HG03039 (cell line): ENCODE data around the gene NDEL1.

Experiments used
- ATAC-seq: cut with Tn5 transposase; IDR thresholded peaks from one replicate; pipeline ENCODE4 v1.9.1; 2021; ENCODE audit warnings: mild to moderate bottlenecking, moderate library complexity; ENCODE audit not compliant: unreplicated experiment

Gene NDEL1

DNA sequence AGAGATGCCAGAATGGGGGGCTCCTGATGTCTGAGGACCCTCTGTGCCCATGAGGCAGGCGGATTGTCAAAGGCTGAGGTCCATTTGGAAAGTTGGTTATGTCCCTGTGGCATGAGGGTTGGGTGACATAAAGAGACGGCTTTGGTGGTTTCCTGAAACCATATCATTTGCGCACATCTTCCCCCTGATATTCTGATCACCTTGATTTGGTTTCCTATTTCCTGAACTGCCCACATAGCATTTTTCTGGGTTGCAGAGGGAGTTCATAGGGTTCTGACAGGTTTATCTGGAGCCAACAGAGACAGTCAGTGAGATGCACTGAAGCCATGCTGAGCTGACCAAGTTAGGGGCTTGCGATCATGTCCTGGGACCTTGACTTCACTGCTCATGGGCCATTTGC is 22.4 kb upstream of the NDEL1 start:
- ATAC-seq: no peak

- no peak for ATAC-seq
These were observed 21.7 kb upstream of the NDEL1 start for GRCh38 chr17:8413938-8414337.

- ATAC-seq: no peak
These were observed 17.9 kb upstream of the NDEL1 start for GRCh38 chr17:8417806-8418205.

DNA sequence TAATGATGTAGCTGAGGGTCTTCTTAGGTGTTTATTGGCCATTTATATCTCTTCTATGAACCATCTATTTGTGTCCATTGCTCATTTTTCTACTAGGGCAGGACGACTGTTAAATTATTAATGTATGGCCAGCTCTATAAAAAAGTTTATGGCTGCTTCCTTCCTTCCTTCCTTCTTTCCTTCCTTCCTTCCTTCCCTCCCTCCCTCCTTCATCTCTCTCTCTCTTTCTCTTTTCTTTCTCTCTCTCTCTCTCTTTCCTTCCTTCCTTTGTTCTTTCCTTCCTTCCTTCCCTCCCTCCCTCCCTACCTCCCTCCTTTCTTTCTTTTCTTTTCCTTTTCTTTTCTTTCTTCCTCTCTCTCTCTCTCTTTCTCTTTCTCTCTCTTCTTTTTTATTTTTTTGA is 17.2 kb upstream of the NDEL1 start:
- ATAC-seq: no peak

DNA sequence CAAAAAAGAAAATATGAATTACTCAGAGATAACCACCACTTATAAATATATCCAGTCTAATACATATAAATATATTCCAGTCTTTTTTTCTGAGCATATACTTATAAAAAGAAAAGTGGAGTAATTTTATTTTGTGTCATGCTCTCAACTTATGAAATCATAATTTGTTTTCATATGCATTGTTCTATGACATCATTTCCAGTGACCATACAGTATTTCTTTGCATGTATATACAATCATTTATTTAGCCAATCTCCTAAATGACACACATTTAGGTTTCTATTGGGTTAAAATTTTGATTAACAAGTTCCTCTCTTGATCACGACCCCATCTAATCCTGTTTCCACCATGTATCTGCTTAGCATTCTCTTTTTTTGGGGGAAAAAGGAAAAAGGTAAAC is 16.4 kb upstream of the NDEL1 start:
- no peak for ATAC-seq

DNA sequence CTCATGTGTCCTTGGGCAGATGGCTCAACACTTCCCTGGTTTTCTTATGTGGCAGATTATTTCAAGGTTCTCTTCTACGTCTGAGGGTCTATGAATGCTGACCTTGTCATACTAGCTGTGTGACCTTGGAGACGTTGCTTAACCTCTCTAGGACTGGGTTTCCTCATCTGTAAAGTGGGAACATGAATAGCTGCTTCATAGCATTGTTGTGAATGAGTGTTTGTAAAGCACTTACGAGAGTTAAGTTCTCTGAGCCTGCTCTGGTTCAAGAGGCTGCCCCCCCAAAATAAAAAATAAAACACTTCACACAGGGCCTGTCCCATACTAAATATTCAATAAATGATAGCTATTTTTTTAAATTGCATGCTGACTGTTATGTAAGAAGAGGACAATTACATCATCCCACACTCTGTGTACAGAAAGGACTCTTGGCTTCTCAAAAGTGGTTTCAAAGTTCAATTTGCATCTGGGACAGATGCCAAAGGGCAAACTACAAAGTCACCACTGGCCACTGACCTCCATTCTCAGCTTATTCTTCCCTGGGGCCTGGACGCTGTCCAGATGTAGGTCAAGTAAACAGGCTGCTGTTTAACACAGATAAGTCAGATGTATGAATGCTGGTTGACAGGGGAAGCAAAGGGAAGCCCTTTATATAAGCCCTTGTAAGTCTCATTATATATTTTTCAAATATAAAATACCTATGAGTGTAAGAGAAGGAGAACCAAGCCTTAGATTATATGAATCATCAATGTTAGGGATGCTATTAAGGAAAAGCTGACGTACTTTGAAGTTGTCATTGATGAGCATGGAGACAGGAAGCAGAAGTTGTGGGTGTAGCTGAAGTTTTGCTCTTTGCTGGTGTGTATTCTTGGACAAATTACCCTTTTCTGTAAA is 15.4 kb upstream of the NDEL1 start:
- ATAC-seq: no peak

GRCh38 chr17:8421571-8421970 is 14.1 kb upstream of the NDEL1 start:
- no peak for ATAC-seq

DNA sequence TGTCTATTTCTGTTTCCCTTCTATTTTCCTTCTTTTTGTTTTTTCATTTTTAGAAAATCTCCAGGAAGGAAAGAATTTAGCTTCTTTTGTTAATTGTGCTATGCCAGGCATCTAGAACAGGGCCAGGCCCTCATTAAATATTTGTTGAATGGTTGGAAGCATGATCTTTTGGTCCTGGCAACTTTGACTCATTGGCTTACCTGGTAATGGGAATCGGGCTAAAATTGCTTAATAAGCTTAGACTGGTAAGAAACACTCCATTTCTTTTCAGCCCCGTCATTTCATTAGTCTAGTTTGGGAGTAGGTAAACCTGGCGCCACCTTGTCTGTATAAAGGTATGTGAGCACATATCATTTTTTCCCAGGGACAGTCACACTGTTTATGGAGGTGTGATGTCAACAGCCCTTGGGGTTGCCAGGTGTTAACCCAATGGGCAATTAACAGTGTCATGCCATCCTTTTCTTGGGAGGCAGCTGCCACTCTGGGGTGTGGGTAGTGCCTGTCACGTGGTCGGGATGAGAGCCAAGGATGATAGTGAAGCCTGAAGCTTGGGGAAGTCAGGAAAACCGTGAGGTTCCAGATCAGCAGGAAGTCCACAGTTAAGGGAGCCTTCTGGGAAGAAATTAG is 9.5 kb upstream of the NDEL1 start:
- no peak for ATAC-seq

GRCh38 chr17:8426802-8427201 is 8.9 kb upstream of the NDEL1 start:
- ATAC-seq: no peak

GRCh38 chr17:8430966-8431365 is 4.7 kb upstream of the NDEL1 start:
- no peak for ATAC-seq

- ATAC-seq: peak; percentile 41
These were observed 622 bp downstream of the NDEL1 start for GRCh38 chr17:8436169-8436843.

GRCh38 chr17:8436844-8437171 is 1.1 kb downstream of the NDEL1 start:
- no peak for ATAC-seq

DNA sequence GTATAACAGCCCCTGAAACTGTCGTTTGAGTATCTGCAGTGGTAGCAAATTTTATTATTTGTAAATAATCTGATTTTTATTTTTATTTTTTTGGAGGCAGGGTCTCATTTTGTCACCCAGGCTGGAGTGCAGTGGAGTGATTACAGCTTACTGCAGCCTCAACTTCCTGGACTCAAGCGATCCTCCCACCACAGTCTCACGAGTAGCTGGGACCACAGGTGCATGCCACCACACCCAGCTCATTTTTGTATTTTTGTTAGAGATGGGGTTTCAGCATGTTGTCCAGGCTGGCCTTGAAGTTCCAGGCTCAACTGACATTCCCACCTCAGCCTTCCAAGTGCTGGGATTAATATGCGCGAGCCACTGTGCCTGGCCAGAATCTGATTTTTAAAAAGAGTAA is 2.8 kb downstream of the NDEL1 start:
- ATAC-seq: no peak

DNA sequence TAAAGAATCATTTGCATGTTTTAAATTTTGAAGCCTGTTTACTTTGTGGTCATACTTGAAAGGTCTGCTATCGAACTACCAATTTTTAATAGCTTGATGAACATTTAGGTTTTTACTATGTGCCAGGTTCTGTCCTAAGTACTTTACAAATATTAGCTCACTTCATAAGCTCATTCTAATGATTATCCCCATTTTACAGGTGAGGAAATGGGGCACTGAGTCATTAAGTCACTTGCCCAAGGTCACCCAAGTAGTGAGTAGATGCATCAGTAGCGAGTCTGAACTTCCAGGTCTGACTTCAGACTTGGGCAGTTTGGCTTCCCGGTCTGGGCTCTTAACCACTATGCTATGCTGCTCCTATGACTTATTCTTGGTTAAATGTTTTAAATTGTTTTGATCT is 4.0 kb downstream of the NDEL1 start:
- no peak for ATAC-seq

DNA sequence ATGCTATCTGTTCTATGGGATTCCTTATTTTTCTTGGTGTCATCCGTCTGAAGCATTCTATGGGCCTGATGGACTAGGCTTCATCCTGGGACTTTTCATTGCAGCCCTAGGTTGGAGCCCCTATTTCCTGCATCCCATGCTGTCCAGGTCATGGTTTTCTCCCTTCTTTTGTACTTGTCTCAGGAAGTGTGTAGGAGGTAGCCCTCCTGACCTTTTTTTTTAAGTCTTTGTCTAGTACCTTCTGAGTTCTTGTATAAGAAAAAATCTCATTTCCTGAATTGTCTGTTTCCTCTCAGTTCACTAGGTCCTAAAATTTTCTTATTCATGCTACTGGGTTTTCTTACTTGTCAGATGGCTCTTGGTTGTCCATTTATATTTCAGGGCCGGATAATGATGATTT is 6.0 kb downstream of the NDEL1 start:
- ATAC-seq: no peak

DNA sequence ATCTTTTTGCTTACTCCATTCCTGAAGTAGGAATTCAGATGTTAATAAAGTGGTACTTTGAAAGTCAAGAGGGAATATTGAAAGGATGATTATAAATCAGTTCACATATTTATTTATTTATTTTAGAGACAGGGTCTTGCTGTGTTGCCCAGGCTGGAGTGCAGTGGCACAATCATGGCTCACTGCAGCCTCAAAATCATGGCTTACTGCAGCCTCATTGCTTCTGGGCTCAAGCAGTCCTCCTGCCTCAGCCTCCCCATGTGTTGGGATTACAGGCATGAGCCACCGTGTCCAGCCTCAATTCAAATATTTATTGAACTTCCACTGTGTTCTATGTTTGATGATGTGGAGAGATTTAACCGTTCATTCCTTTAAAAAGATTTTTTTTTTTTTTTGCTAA is 6.6 kb downstream of the NDEL1 start:
- no peak for ATAC-seq

DNA sequence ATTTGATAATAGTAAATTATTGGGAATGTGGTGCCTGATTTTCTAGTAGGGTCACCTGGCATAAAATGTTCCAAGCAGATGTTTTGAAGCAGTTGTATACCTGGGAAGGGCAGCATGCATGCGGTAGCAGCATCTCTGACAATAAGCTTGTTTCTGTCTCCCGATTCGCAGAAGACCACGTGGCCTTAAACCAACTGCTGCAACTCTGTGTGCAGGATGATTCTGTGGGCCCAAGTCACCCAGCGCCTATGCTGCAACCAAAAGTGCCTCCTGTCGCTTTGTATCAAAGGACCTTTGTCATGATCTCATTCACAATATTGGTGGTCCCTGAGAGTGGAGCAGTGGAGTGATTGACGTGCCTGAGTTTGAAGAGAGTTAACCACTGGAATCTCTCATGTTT is 8.1 kb downstream of the NDEL1 start:
- no peak for ATAC-seq

GRCh38 chr17:8444494-8444893 is 8.8 kb downstream of the NDEL1 start:
- ATAC-seq: no peak

DNA sequence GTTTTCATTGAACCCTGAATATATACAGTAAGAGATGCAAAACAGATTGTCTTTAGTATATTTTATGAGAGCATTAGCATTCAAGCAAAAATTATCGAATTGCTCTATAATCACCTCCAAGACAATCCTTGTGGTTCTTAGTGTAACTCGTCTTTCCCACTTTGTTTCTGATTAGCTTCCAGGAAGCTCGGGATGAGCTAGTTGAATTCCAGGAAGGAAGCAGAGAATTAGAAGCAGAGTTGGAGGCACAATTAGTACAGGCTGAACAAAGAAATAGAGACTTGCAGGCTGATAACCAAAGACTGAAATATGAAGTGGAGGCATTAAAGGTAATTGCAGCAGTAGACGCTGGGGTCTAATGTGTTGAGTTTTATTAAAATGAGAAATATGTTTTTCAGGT is 9.9 kb downstream of the NDEL1 start:
- no peak for ATAC-seq

DNA sequence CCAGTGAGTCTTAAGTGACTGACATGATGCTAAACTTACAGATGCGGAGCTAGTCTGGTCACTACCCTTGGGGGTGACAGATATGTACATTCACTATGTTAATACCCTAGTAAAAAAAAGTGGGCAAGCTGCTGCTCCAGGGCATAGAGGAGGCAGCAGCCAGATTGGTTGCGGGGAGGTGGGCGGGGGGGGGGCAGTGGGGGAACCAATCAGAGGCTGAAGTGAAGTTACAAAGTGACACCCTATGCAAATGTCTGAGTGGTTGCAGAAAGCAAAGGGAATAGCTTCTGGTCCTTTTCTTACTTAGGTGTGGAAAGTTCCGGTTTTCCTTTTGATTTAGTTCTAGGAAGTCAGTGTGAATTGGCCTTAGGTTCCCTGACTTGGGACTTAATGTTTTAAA is 12.1 kb downstream of the NDEL1 start:
- no peak for ATAC-seq

DNA sequence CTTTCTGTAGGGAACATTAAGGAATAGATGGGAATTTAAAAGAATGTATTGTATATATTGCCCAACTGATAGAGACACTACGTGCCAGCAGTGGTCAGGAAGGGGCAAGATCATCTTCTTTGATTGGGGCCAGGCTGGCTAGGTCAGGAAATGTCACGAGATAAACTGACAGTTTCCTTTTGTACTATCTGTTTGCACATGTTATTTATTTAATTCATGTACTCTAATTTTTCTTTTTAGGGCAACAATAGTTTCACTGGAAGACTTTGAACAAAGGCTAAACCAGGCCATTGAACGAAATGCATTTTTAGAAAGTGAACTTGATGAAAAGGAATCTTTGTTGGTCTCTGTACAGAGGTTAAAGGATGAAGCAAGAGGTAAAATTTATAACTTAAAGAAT is 12.6 kb downstream of the NDEL1 start:
- no peak for ATAC-seq

DNA sequence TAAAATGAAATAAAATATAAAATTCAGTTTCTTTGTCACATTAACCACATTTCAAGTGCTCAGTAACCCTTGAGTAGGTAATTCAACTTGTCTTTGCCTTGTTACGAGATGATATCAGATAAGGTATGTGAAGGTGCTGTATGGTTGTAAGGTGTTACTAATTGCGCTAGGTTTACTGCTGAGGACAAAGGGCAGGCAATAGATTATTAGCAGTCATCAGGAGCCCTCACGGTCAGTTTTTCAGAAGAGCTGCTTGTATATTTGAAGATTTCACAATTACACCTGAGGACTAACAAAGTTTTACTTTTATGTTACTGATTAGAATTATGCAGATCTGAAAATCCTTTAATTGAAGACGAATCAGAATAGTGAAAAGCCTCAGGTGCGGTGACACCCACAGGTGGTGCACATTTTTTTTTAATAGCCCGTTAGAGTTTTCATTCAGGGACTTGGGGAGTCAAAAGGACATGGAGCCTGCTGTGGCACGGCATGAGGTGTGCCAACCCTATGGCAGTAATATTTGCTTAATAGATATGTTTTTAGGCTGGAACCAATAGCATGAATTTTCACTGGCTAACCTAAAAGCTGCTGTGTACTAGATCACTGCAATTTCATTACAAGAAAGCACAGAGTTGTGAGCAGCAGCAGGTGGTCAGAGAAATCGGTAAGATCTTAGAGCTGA is 16.4 kb downstream of the NDEL1 start:
- ATAC-seq: no peak
